WI38 (cell line): ENCODE data around the gene WDR45B.

Experiments
- H3K4me3 ChIP-seq: 2 replicates; pipeline ENCODE4 v1.5.1; 2011; ENCODE audit warnings: low read depth, mild to moderate bottlenecking, control low read depth, low read length
- TF ChIP-seq, protein P1 (sequence below): IDR thresholded peaks from 2 replicates; pipeline ENCODE4 v1.5.1; 2012; ENCODE audit warnings: low read depth, mild to moderate bottlenecking, control low read depth, low read length

The WDR45B gene

GRCh38 chr17:82691714-82692113 is 43.5 kb upstream of the WDR45B start:
- no peak overlapping the region for H3K4me3 ChIP-seq
- TF ChIP-seq, protein P1, sequence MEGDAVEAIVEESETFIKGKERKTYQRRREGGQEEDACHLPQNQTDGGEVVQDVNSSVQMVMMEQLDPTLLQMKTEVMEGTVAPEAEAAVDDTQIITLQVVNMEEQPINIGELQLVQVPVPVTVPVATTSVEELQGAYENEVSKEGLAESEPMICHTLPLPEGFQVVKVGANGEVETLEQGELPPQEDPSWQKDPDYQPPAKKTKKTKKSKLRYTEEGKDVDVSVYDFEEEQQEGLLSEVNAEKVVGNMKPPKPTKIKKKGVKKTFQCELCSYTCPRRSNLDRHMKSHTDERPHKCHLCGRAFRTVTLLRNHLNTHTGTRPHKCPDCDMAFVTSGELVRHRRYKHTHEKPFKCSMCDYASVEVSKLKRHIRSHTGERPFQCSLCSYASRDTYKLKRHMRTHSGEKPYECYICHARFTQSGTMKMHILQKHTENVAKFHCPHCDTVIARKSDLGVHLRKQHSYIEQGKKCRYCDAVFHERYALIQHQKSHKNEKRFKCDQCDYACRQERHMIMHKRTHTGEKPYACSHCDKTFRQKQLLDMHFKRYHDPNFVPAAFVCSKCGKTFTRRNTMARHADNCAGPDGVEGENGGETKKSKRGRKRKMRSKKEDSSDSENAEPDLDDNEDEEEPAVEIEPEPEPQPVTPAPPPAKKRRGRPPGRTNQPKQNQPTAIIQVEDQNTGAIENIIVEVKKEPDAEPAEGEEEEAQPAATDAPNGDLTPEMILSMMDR, result no peak

DNA sequence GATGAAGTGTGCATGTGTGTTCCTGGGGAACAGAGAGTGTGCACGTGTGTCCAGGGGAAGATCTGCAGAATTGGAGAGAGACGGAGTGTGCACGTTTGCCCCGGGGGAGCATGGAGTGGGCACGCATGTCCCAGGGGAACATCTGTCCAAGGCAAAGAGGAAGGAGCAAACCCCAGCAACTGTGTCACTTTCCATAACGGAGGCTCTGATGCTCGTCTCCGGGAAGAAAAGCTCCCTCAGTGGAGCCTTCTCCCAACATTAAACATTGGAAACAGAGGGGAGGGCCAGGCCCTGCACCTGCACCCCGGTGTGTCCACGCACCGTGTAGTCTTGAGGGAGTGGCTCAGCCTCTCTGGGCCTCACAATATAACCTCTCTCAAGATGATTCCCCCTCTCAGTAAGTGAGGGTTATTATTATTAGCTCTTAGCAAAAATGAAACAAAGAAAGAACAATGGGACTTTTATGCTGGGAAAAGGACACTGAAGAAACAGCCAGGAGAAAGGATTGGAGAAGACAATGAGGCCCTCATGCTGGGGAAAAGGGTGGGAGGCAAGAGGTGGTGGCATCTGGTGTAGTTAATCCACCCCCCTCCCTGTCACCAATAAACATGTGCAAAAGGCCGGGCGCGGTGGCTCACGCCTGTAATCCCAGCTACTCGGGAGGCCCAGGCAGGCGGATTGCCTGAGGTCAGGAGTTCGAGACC is 42.7 kb upstream of the WDR45B start:
- TF ChIP-seq, protein P1, result no peak
- H3K4me3 ChIP-seq, result no peak overlapping the region

GRCh38 chr17:82689077-82689476 is 40.8 kb upstream of the WDR45B start:
- H3K4me3 ChIP-seq, result no peak overlapping the region
- TF ChIP-seq, protein P1, result no peak

DNA sequence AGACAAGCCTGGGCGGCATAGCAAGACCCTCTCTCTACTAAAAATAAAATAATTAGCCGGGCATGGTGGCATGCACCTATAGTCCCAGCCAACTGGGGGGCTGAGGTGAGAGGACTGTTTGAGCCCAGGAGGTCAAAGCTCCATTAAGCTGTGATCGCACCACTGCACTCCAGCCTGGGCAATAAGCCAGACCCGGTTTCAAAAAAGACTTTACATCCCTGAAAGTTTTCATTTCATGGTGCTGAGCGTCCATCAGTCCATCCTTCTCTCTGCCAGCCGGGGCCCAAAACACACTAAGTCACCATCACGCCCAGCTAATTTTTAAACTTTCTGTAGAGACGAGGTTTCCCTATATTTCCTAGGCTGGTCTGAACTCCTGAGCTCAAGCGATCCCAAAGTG is 39.6 kb upstream of the WDR45B start:
- no peak overlapping the region for H3K4me3 ChIP-seq
- TF ChIP-seq, protein P1, result no peak

GRCh38 chr17:82687375-82687861 is 39.2 kb upstream of the WDR45B start:
- H3K4me3 ChIP-seq, result no peak overlapping the region
- TF ChIP-seq, protein P1, result no peak

DNA sequence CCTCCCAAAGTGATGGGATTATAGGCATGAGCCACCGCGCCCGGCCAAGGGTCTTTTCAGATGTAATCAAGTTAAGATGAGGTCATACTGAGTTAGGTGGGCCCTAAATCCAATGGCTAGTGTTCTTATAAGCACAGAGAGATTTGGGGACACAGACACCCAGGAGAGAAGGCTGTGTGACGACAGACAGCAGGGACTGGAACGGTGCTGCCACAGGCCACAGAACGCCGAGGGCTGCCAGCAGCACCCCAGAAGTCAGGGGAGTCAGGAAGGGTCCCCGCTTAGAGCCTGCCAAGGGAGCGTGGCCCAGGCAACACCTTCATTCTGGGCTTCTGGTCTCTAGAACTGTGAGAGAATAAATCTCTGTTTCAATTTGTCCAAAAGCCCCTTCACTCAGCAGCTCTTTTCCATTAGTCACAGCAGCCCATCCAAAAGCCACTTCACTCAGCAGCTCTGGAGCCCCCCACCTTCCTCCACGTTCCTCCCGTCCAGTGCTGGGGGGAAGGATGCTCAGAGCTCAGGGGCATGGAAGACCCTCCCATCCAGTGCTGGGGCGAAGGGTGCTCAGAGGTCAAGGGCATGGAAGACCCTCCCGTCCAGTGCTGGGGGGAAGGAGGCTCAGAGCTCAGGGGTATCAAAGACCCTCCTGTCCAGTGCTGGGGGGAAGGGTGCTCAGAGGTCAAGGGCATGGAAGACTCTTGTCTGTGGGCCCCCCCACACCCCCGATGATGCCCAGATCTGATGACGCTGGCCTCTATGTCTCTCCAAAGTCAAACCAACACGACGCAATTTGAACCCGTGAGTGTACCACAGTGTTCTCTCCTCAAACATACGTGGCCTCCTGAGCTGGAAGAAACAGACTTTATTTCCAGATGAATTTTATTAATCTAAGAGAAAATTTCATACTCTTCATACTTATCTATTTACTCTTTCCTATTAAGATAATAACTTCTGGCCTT is 38.4 kb upstream of the WDR45B start:
- no peak overlapping the region for H3K4me3 ChIP-seq
- TF ChIP-seq, protein P1, result no peak

- TF ChIP-seq, protein P1, result no peak
- H3K4me3 ChIP-seq, result no peak overlapping the region
These were observed 37.0 kb upstream of the WDR45B start for GRCh38 chr17:82685291-82685690.
